Astrocyte (in vitro differentiated cells and primary cell): ENCODE results near the gene ATXN10.

ENCODE experiments used
- CTCF ChIP-seq: IDR thresholded peaks from 2 replicates; pipeline ENCODE4 v1.5.1; 2011; ENCODE audit warnings: low read depth, mild to moderate bottlenecking, inconsistent platforms, low read length, moderate library complexity; ENCODE audit not compliant: insufficient read depth
- EZH2 ChIP-seq: IDR thresholded peaks from 2 replicates; pipeline ENCODE4 v1.6.1; 2012; ENCODE audit warnings: mild to moderate bottlenecking, low read length, inconsistent platforms; ENCODE audit not compliant: insufficient read depth

GRCh38 chr22:45834241-45834640 is 162.6 kb downstream of the ATXN10 start:
- TF ChIP-seq CTCF (no peak), EZH2 (no peak)
